ENCODE results near the gene UST. TPM values are rescaled to one million over a fixed set of nuclear protein-coding genes. Genes with fewer than 3 reads are reported as not detected.

Gene UST
- polyA plus RNA-seq, 1 donor (not counting 4 experiments of a cell fraction or from before 2014, with no cell fraction given), result 6.1 TPM

- no peak for DNase-seq (ENCODE audit: low read depth, low spot score)
- Histone ChIP-seq H3K79me2 (ENCODE audit: control insufficient read depth, insufficient read depth, low read length) (no peaks in the 10 kb centered on the region), H3K4me3 (ENCODE audit: control insufficient read depth in 2 of 3, extremely low read depth in 1 of 3, insufficient read depth in 2 of 3, low read depth in 1 of 3, low read length in 3 of 3) (no peak overlapping the region), H3K27me3 (ENCODE audit: control insufficient read depth, extremely low read depth, insufficient read depth, low read length) (no peaks in the 10 kb centered on the region), H3K9me1 (ENCODE audit: control insufficient read depth, extremely low read depth, insufficient read depth, low read length) (no peaks in the 10 kb centered on the region), H3K4me1 (ENCODE audit: control insufficient read depth, extremely low read depth, insufficient read depth, low read length) (no peaks in the 10 kb centered on the region), H4K20me1 (ENCODE audit: control insufficient read depth, extremely low read depth, insufficient read depth, low read length) (no peaks in the 10 kb centered on the region), H3K9ac (ENCODE audit: control insufficient read depth, extremely low read depth, insufficient read depth, low read length) (no peak overlapping the region), H3K27ac (ENCODE audit: control insufficient read depth, insufficient read depth, low read length) (no peak overlapping the region), H3K36me3 (ENCODE audit: control insufficient read depth in 2 of 2, extremely low read depth in 1 of 2, insufficient read depth in 2 of 2, low read length in 2 of 2) (no peaks in the 10 kb centered on the region), H2AFZ (ENCODE audit: control insufficient read depth, low read length) (no peak overlapping the region), H3K4me2 (ENCODE audit: control insufficient read depth, extremely low read depth, insufficient read depth, low read depth, low read length) (no peak overlapping the region), H3K9me3 (ENCODE audit: control insufficient read depth, low read depth, low read length) (no peaks in the 10 kb centered on the region)
- FAIRE-seq, result no peak
- TF ChIP-seq CTCF (optimal IDR thresholded peaks at IDR 0.05 in 1 of 3, IDR thresholded peaks at IDR 0.05 in 1 of 3, conservative IDR thresholded peaks at IDR 0.05 in 1 of 3; ENCODE audit: extremely low read depth in 1 of 3, insufficient read depth in 2 of 3, low read length in 3 of 3) (no peak), EZH2 (IDR thresholded peaks at IDR 0.05; ENCODE audit: low read length) (no peak)
- dilution Hi-C loops (cut with MboI; ENCODE audit: extremely low pct_ligation_motif_present, low sequenced_read_pairs), result no loop called here
Observed at GRCh38 chr6:148959008-148959407, 212.2 kb downstream of the UST start.

GRCh38 chr6:148959501-148959900, 212.7 kb downstream of the UST start:
- DNase-seq (ENCODE audit: low read depth, low spot score), result no peak
- Histone ChIP-seq H3K9me3 (ENCODE audit: control insufficient read depth, low read depth, low read length) (no peaks in the 10 kb centered on the region), H3K4me3 (ENCODE audit: control insufficient read depth in 2 of 3, extremely low read depth in 1 of 3, insufficient read depth in 2 of 3, low read depth in 1 of 3, low read length in 3 of 3) (no peak overlapping the region), H4K20me1 (ENCODE audit: control insufficient read depth, extremely low read depth, insufficient read depth, low read length) (no peaks in the 10 kb centered on the region), H3K4me2 (ENCODE audit: control insufficient read depth, extremely low read depth, insufficient read depth, low read depth, low read length) (no peak overlapping the region), H3K27me3 (ENCODE audit: control insufficient read depth, extremely low read depth, insufficient read depth, low read length) (no peaks in the 10 kb centered on the region), H3K4me1 (ENCODE audit: control insufficient read depth, extremely low read depth, insufficient read depth, low read length) (no peaks in the 10 kb centered on the region), H3K27ac (ENCODE audit: control insufficient read depth, insufficient read depth, low read length) (no peak overlapping the region), H2AFZ (ENCODE audit: control insufficient read depth, low read length) (no peak overlapping the region), H3K9me1 (ENCODE audit: control insufficient read depth, extremely low read depth, insufficient read depth, low read length) (no peaks in the 10 kb centered on the region), H3K79me2 (ENCODE audit: control insufficient read depth, insufficient read depth, low read length) (no peaks in the 10 kb centered on the region), H3K36me3 (ENCODE audit: control insufficient read depth in 2 of 2, extremely low read depth in 1 of 2, insufficient read depth in 2 of 2, low read length in 2 of 2) (no peaks in the 10 kb centered on the region), H3K9ac (ENCODE audit: control insufficient read depth, extremely low read depth, insufficient read depth, low read length) (no peak overlapping the region)
- FAIRE-seq, result no peak
- TF ChIP-seq CTCF (optimal IDR thresholded peaks at IDR 0.05 in 1 of 3, IDR thresholded peaks at IDR 0.05 in 1 of 3, conservative IDR thresholded peaks at IDR 0.05 in 1 of 3; ENCODE audit: extremely low read depth in 1 of 3, insufficient read depth in 2 of 3, low read length in 3 of 3) (no peak), EZH2 (IDR thresholded peaks at IDR 0.05; ENCODE audit: low read length) (no peak)
- dilution Hi-C loops (cut with MboI; ENCODE audit: extremely low pct_ligation_motif_present, low sequenced_read_pairs), result no loop called here
